ENCODE measurements around the gene NIP7. TPM values are rescaled to one million over a fixed set of nuclear protein-coding genes. Genes with fewer than 3 reads are reported as not detected.

Gene NIP7
- total RNA-seq, 1 experiment from 2014 or later, result 35.3 TPM

GRCh38 chr16:69318177-69318910 lies 21.2 kb upstream of the NIP7 start:
- ATAC-seq (no peak), DNase-seq (ENCODE audit: low read depth, low spot score) (no peak)
- no peaks in the 10 kb centered on the region for H3K4me1 ChIP-seq (ENCODE audit: control insufficient read depth, insufficient read depth, low read length)
- ChIA-PET POLR2A (no interaction called here), CTCF (interaction anchor here (0.5 kb wide), 1 partner anchor 205 kb away, joined by 3 read pairs; no protein-coding TSS in a partner anchor)
- no TSS peak for BruUV-seq (replicated peaks)
- no peak overlapping the region for H3K27ac ChIP-seq (ENCODE audit: low read length)
- TF ChIP-seq REST (IDR thresholded peaks at IDR 0.05; ENCODE audit: insufficient read depth in 1 of 2, low read depth in 2 of 2, low read length in 1 of 2) (no peak), CTCF (IDR thresholded peaks at IDR 0.05) (no peak), SIN3A (IDR thresholded peaks at IDR 0.05; ENCODE audit: borderline replicate concordance, insufficient read depth, low read depth, low read length) (no peak), TCF7L2 (IDR thresholded peaks at IDR 0.05; ENCODE audit: low read depth, low read length) (no peak), POLR2AphosphoS5 (IDR thresholded peaks at IDR 0.05; ENCODE audit: low read depth, low read length) (no peak)
- H3K9me3 ChIP-seq (ENCODE audit: control insufficient read depth, insufficient read depth, low read depth, low read length), result no peaks in the 10 kb centered on the region
- H3K36me3 ChIP-seq (ENCODE audit: control insufficient read depth, insufficient read depth, low read length), result no peaks in the 10 kb centered on the region; the same call in none of the 2 replicates
- in situ Hi-C loops (cut with HindIII; ENCODE audit: low pct_unique_long_range_greater_than_20kb, low sequenced_read_pairs) (no loop called here), intact Hi-C loops (cut with micrococcal nuclease; ENCODE audit: unreplicated experiment) (no loop called here)
- H3K27me3 ChIP-seq (ENCODE audit: control insufficient read depth, insufficient read depth, low read length), result no peaks in the 10 kb centered on the region
- H3K4me3 ChIP-seq (ENCODE audit: low read depth in 2 of 2, low read length in 2 of 2), result no peak overlapping the region

GRCh38 chr16:69318911-69319289 lies 20.7 kb upstream of the NIP7 start:
- DNase-seq (ENCODE audit: low read depth, low spot score), result no peak
- ChIA-PET POLR2A (no interaction called here), CTCF (no interaction called here)
- intact Hi-C loops (cut with micrococcal nuclease; ENCODE audit: unreplicated experiment) (no loop called here), in situ Hi-C loops (cut with HindIII; ENCODE audit: low pct_unique_long_range_greater_than_20kb, low sequenced_read_pairs) (no loop called here)
- Histone ChIP-seq H3K27me3 (ENCODE audit: control insufficient read depth, insufficient read depth, low read length) (no peaks in the 10 kb centered on the region), H3K4me3 (ENCODE audit: low read depth in 2 of 2, low read length in 2 of 2) (no peak overlapping the region), H3K9me3 (ENCODE audit: control insufficient read depth, insufficient read depth, low read depth, low read length) (no peaks in the 10 kb centered on the region), H3K36me3 (ENCODE audit: control insufficient read depth, insufficient read depth, low read length) (no peaks in the 10 kb centered on the region; the same call in none of the 2 replicates), H3K27ac (ENCODE audit: low read length) (no peak overlapping the region), H3K4me1 (ENCODE audit: control insufficient read depth, insufficient read depth, low read length) (peaks cover under 1% of the 10 kb centered on the region)
- BruUV-seq (replicated peaks), result no TSS peak
- ATAC-seq, result no peak
- TF ChIP-seq REST (IDR thresholded peaks at IDR 0.05; ENCODE audit: insufficient read depth in 1 of 2, low read depth in 2 of 2, low read length in 1 of 2), result no peak
- no peak for TF ChIP-seq SIN3A (IDR thresholded peaks at IDR 0.05; ENCODE audit: borderline replicate concordance, insufficient read depth, low read depth, low read length)
- TF ChIP-seq TCF7L2 (IDR thresholded peaks at IDR 0.05; ENCODE audit: low read depth, low read length), result no peak
- TF ChIP-seq CTCF (IDR thresholded peaks at IDR 0.05), result no peak

All from Panc1 (cell line).